HEK293 (cell line): ENCODE data around the gene AMER2.

Source experiments
- CTCF ChIA-PET: fragments of 350-600 bp; formaldehyde crosslinking; extraction: SDS; loops from one replicate; lab custom pipeline; 2021; ENCODE audit warnings: antibody characterized with exemption; lab: Yijun Ruan, JAX
- POLR2A ChIA-PET: fragments of 300-600 bp; formaldehyde crosslinking; extraction: SDS; loops from one replicate; lab custom pipeline; 2020; ENCODE audit warnings: antibody characterized with exemption, inconsistent platforms; lab: Yijun Ruan, JAX
- H3K27ac ChIP-seq: fragments of 200-500 bp; sonication (Bioruptor generic); 2 replicates; pipeline ENCODE4 v1.5.1; 2014; ENCODE audit warnings: low read depth, low read length, control low read depth, inconsistent platforms; ENCODE audit errors: extremely low read depth
- H3K36me3 ChIP-seq, 2 experiments: fragments of 200-500 bp in 1 of 2; sonication (Bioruptor generic) in 1 of 2; 1 replicate in 1 of 2; 2 replicates in 1 of 2; pipeline ENCODE4 v1.5.1; 2014 to 2017; ENCODE audit warnings: inconsistent platforms in 2 of 2, low read length in 2 of 2; ENCODE audit not compliant: control insufficient read depth in 2 of 2, insufficient read depth in 1 of 2
- H3K4me1 ChIP-seq: fragments of 200-500 bp; sonication (Bioruptor generic); 2 replicates; pipeline ENCODE4 v1.5.1; 2014; ENCODE audit warnings: mild to moderate bottlenecking, low read length, inconsistent platforms; ENCODE audit not compliant: control insufficient read depth, insufficient read depth
- H3K4me3 ChIP-seq: 2 replicates; pipeline ENCODE4 v1.5.1; 2011; ENCODE audit warnings: low read depth, mild to moderate bottlenecking, control low read depth, low read length, moderate library complexity
- H3K9me3 ChIP-seq: fragments of 200-500 bp; sonication (Bioruptor generic); 2 replicates; pipeline ENCODE4 v1.5.1; 2014; ENCODE audit warnings: low read depth, low read length, inconsistent platforms; ENCODE audit not compliant: control insufficient read depth, insufficient read depth
- KLF7 ChIP-seq: fragments of 450-650 bp; formaldehyde crosslinking; IDR thresholded peaks from 2 replicates; pipeline ENCODE4 v1.5.1; 2016; ENCODE audit warnings: missing biosample characterization, missing genetic modification characterization, borderline replicate concordance
- PRDM6 ChIP-seq: fragments of 450-650 bp; formaldehyde crosslinking; IDR thresholded peaks from 2 replicates; pipeline ENCODE4 v1.5.1; 2017; ENCODE audit warnings: missing biosample characterization, missing genetic modification characterization
- REST ChIP-seq: fragments of 450-650 bp; formaldehyde crosslinking; IDR thresholded peaks from 2 replicates; pipeline ENCODE4 v1.5.1; 2016; ENCODE audit warnings: missing biosample characterization, missing genetic modification characterization
- SP2 ChIP-seq: fragments of 450-650 bp; formaldehyde crosslinking; IDR thresholded peaks from 2 replicates; pipeline ENCODE4 v1.5.1; 2016; ENCODE audit warnings: missing biosample characterization, missing genetic modification characterization
- YY2 ChIP-seq: fragments of 450-650 bp; formaldehyde crosslinking; IDR thresholded peaks from 2 replicates; pipeline ENCODE4 v1.5.1; 2016; ENCODE audit warnings: missing biosample characterization, missing genetic modification characterization
- ZBTB49 ChIP-seq: fragments of 450-650 bp; formaldehyde crosslinking; IDR thresholded peaks from 2 replicates; pipeline ENCODE4 v1.5.1; 2016; ENCODE audit warnings: missing biosample characterization, missing genetic modification characterization, low read depth
- ZNF140 ChIP-seq: fragments of 450-650 bp; formaldehyde crosslinking; IDR thresholded peaks from 2 replicates; pipeline ENCODE4 v1.5.1; 2016; ENCODE audit warnings: missing biosample characterization, missing genetic modification characterization
- ZNF157 ChIP-seq: fragments of 450-650 bp; formaldehyde crosslinking; IDR thresholded peaks from 2 replicates; pipeline ENCODE4 v1.5.1; 2016; ENCODE audit warnings: missing biosample characterization, missing genetic modification characterization
- ZNF280C ChIP-seq: fragments of 450-650 bp; formaldehyde crosslinking; IDR thresholded peaks from 2 replicates; pipeline ENCODE4 v1.5.1; 2016; ENCODE audit warnings: missing biosample characterization, missing genetic modification characterization
- ZNF341 ChIP-seq: fragments of 450-650 bp; formaldehyde crosslinking; IDR thresholded peaks from 2 replicates; pipeline ENCODE4; 2016; ENCODE audit warnings: low read depth, missing biosample characterization, missing genetic modification characterization
- ZNF501 ChIP-seq: fragments of 450-650 bp; formaldehyde crosslinking; IDR thresholded peaks from 2 replicates; pipeline ENCODE4 v1.5.1; 2016; ENCODE audit warnings: missing biosample characterization, missing genetic modification characterization
- ZNF514 ChIP-seq: fragments of 450-650 bp; formaldehyde crosslinking; IDR thresholded peaks from 2 replicates; pipeline ENCODE4 v1.5.1; 2016; ENCODE audit warnings: missing biosample characterization, missing genetic modification characterization
- ZNF561 ChIP-seq: fragments of 450-650 bp; IDR thresholded peaks from 2 replicates; pipeline ENCODE4 v1.5.1; 2018; ENCODE audit warnings: missing biosample characterization, missing genetic modification characterization, borderline replicate concordance
- ZNF76 ChIP-seq: fragments of 450-650 bp; formaldehyde crosslinking; IDR thresholded peaks from 2 replicates; pipeline ENCODE4; 2016; ENCODE audit warnings: low read depth, missing biosample characterization, missing genetic modification characterization, borderline replicate concordance
- ZNF785 ChIP-seq: fragments of 450-650 bp; formaldehyde crosslinking; IDR thresholded peaks from 2 replicates; pipeline ENCODE4 v1.5.1; 2016; ENCODE audit warnings: missing biosample characterization, missing genetic modification characterization
- ZNF792 ChIP-seq: fragments of 450-650 bp; formaldehyde crosslinking; IDR thresholded peaks from 2 replicates; pipeline ENCODE4 v1.5.1; 2016; ENCODE audit warnings: missing biosample characterization, missing genetic modification characterization

The AMER2 gene

GRCh38 chr13:25175431-25175830 lies 3.3 kb upstream of the AMER2 start:
- CTCF ChIA-PET = interaction anchor here (0.6 kb wide), 2 partner anchors 171 to 175 kb away, joined by 3 read pairs; no protein-coding TSS in a partner anchor

GRCh38 chr13:25175026-25175425 lies 2.9 kb upstream of the AMER2 start:
- Histone ChIP-seq H3K9me3 (no peaks in the 10 kb centered on the region), H3K36me3 (no peaks in the 10 kb centered on the region), H3K4me1 (no peaks in the 10 kb centered on the region), H3K27ac (no peak overlapping the region), H3K4me3 (no peak overlapping the region)
- no peak for TF ChIP-seq ZNF785 (tag by site-specific recombination)
- no peak for TF ChIP-seq ZNF140 (tag by site-specific recombination)
- no peak for TF ChIP-seq ZNF76 (tag by site-specific recombination)
- no peak for TF ChIP-seq ZNF280C (tag by site-specific recombination)
- no peak for TF ChIP-seq YY2 (tag by site-specific recombination)
- no peak for TF ChIP-seq ZNF501 (tag by site-specific recombination)
- no peak for TF ChIP-seq ZNF561 (tag by site-specific recombination)
- no peak for TF ChIP-seq ZBTB49 (tag by site-specific recombination)
- no peak for TF ChIP-seq SP2 (tag by site-specific recombination)
- no peak for TF ChIP-seq PRDM6 (tag by site-specific recombination)
- TF ChIP-seq ZNF792 (tag by site-specific recombination) = no peak
- TF ChIP-seq KLF7 = no peak
- TF ChIP-seq ZNF514 = no peak
- ChIA-PET POLR2A (no interaction called here), CTCF (interaction anchor here (0.6 kb wide), 1 partner anchor 175 kb away, joined by 3 read pairs; no protein-coding TSS in a partner anchor)

More at GRCh38 chr13:25175431-25175830, 3.3 kb upstream of the AMER2 start:
- Histone ChIP-seq H3K9me3 (no peaks in the 10 kb centered on the region), H3K36me3 (no peaks in the 10 kb centered on the region), H3K4me3 (no peak overlapping the region), H3K4me1 (no peaks in the 10 kb centered on the region), H3K27ac (no peak overlapping the region)
- TF ChIP-seq ZNF157 (tag by site-specific recombination) (no peak), ZNF76 (tag by site-specific recombination) (no peak), REST (tag by site-specific recombination) (no peak), ZNF341 (tag by site-specific recombination) (no peak)
- POLR2A ChIA-PET = no interaction called here
